Tibial artery (tissue), 4 donors: ENCODE results near the gene SH2D7.

ENCODE experiments used
- DNase-seq, 2 donors: peaks; one replicate each; pipeline ENCODE4 v3.0.0-alpha.2; 2019
- H3K27ac ChIP-seq, 2 donors: fragments of 200-600 bp; sonication (generic) in 1 of 2; 1 replicate in 1 of 2; 2 replicates in 1 of 2; pipeline ENCODE4 v1.5.1; 2018 to 2019; ENCODE audit warnings: mild to moderate bottlenecking in 1 of 2
- H3K27me3 ChIP-seq, 2 donors: fragments of 200-600 bp; sonication (generic) in 1 of 2; one replicate each; pipeline versions ENCODE4 v1.5.1 to v1.6.0; 2016 to 2019
- H3K36me3 ChIP-seq, 3 donors: fragments of 200-600 bp; sonication (generic) in 2 of 3; one replicate each; pipeline ENCODE4 v1.5.1; 2016 to 2019; ENCODE audit warnings: mild to moderate bottlenecking in 2 of 3
- H3K4me1 ChIP-seq, 4 donors: fragments of 200-600 bp; sonication (generic) in 2 of 4; 1 replicate in 3 of 4; 2 replicates in 1 of 4; pipeline ENCODE4 v1.5.1; 2016 to 2019
- H3K4me3 ChIP-seq, 2 donors: fragments of 200-600 bp; sonication (generic) in 1 of 2; 1 replicate in 1 of 2; 2 replicates in 1 of 2; pipeline ENCODE4 v1.5.1; 2018 to 2019; ENCODE audit warnings: mild to moderate bottlenecking in 2 of 2
- H3K9me3 ChIP-seq, 3 donors: fragments of 200-600 bp; sonication (generic) in 1 of 3; one replicate each; pipeline ENCODE4 v1.5.1; 2016 to 2019
- intact Hi-C: fragments of 100-400 bp; cut with DNase I; formaldehyde crosslinking; loops from one replicate; pipeline ENCODE4 v1.15.0; 2023; ENCODE audit warnings: low total_unique reads
- TF ChIP-seq, protein P1 (sequence below), 2 experiments: fragments of 200-600 bp in 1 of 2; fragments of 450-650 bp in 1 of 2; IDR thresholded peaks; one replicate each; pipeline ENCODE4 v1.5.1; 2017 to 2019; ENCODE audit warnings: antibody characterized with exemption in 2 of 2, mild to moderate bottlenecking in 1 of 2, moderate library complexity in 1 of 2

Gene SH2D7

DNA sequence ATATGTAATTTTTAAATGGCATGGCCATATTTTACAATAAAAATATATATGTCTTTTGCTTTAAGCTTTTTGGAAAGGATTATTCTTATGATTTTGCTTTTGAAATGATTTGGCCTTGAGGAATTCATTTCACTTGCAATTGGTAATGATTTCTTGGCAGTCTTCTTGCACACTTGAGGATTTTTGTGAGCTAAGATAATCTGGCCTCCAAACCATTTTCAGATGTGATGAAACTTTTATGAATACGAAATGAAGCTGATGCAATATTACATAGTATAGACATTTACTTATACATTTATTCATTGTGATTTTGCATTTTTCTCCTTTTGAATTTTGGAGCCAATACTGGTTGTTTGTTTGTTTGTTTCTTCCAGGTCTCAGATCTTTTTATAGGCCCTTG is 6.4 kb upstream of the SH2D7 start:
- Histone ChIP-seq H3K4me3 (no peak overlapping the region), H3K36me3 (no peaks in the 10 kb centered on the region), H3K27ac (no peak overlapping the region), H3K9me3 (no peaks in the 10 kb centered on the region), H3K4me1 (no peaks in the 10 kb centered on the region), H3K27me3 (no peaks in the 10 kb centered on the region)
- TF ChIP-seq, protein P1, sequence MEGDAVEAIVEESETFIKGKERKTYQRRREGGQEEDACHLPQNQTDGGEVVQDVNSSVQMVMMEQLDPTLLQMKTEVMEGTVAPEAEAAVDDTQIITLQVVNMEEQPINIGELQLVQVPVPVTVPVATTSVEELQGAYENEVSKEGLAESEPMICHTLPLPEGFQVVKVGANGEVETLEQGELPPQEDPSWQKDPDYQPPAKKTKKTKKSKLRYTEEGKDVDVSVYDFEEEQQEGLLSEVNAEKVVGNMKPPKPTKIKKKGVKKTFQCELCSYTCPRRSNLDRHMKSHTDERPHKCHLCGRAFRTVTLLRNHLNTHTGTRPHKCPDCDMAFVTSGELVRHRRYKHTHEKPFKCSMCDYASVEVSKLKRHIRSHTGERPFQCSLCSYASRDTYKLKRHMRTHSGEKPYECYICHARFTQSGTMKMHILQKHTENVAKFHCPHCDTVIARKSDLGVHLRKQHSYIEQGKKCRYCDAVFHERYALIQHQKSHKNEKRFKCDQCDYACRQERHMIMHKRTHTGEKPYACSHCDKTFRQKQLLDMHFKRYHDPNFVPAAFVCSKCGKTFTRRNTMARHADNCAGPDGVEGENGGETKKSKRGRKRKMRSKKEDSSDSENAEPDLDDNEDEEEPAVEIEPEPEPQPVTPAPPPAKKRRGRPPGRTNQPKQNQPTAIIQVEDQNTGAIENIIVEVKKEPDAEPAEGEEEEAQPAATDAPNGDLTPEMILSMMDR (IDR thresholded peaks at IDR 0.05), result no peak
- DNase-seq, result no peak
- intact Hi-C loops, result no loop called here

DNA sequence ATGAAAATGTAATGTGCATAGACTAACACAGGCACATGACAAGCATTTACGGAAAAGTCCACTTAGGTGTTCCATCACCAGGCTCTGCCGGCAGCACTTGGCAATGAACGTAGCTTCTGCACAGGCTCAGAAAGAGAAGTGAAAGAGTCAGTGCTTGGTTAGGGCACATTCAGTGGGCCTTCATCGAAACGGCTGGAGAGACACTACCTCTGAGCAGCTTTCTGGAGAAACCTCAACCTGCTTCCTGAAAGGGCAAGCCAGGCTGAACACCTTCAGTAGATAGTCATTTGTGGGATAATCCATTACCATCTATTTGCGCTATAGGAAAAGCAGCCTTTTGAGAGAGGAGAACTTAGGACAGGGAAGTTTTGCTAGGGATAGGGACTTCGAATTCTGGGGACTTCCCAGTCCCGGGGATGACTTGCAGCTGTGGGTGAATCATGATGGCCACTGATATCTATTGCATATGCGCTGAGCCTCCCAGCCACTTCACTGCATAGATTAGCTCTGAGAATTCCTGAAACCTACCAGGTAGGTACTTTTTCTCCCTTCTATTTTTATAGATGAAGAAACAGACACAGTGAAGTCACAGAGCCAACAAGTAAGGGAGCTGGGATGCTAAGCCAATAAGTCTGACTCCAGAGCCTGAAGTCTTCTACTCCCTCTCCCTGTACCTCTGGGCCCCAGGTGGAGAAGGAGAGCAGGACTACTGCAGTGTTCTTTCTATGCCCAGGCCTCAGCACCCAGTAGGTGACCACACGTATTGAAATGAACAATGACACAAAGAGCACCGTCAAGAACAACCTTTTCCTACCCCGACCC is 4.2 kb upstream of the SH2D7 start:
- Histone ChIP-seq H3K9me3 (no peaks in the 10 kb centered on the region), H3K4me3 (no peak overlapping the region), H3K36me3 (no peaks in the 10 kb centered on the region), H3K27me3 (no peaks in the 10 kb centered on the region), H3K27ac (no peak overlapping the region), H3K4me1 (peaks cover 0 to 1% (median 0%) of the 10 kb centered on the region in 4 donors)
- TF ChIP-seq, protein P1 (IDR thresholded peaks at IDR 0.05), result no peak
- peak in 1 of 2 donors; percentile 61 for DNase-seq
- intact Hi-C loops, result no loop called here

DNA sequence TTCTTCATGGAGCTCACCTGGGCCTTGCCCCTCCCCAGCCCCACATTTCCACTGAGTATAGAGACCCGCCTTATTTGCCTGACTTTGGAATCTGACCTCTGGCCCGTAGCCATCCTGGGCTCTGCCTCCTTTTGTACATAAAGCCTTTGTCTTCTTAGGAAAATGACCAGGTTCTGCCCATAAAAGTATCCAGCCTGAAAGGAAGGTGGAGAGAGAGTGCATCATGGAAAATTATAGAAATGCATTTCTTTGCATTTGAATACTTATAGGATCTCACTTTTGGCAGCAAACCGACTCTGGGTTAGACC is 3.6 kb upstream of the SH2D7 start:
- intact Hi-C loops, result no loop called here
- Histone ChIP-seq H3K36me3 (no peaks in the 10 kb centered on the region), H3K4me1 (peaks cover 0 to 7% (median 0%) of the 10 kb centered on the region in 4 donors), H3K4me3 (no peak overlapping the region), H3K9me3 (no peaks in the 10 kb centered on the region), H3K27ac (no peak overlapping the region), H3K27me3 (no peaks in the 10 kb centered on the region)
- DNase-seq, result no peak
- TF ChIP-seq, protein P1 (IDR thresholded peaks at IDR 0.05), result no peak

DNA sequence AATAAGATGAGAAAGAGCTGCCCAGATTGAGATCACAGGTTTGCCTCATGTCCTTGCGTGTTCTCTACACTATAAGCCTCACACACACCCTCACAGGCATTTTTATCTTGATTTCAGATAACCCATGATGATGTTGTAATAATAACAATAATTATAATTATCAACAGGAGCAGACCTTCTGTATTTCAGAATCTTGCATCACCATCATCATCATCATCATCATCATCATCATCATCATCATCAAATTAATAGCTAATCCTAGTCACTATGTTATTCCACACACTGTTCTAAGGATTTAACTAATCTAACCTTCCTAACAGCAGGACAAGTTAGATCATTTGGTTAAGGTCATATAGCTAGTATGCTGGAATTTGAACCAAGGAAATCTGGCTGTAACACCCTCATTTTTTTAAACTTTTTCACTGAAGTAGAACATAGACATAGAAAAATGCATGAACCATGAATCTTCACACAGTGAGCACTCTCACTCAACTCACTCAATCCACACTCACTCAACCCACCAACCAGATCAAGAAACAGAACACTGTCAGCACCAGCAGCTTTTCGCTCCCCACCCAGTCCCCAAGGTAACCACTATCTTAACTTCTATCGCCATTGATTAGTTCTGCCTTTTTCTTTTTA is 1.8 kb upstream of the SH2D7 start:
- intact Hi-C loops, result no loop called here
- TF ChIP-seq, protein P1 (IDR thresholded peaks at IDR 0.05), result no peak

DNA sequence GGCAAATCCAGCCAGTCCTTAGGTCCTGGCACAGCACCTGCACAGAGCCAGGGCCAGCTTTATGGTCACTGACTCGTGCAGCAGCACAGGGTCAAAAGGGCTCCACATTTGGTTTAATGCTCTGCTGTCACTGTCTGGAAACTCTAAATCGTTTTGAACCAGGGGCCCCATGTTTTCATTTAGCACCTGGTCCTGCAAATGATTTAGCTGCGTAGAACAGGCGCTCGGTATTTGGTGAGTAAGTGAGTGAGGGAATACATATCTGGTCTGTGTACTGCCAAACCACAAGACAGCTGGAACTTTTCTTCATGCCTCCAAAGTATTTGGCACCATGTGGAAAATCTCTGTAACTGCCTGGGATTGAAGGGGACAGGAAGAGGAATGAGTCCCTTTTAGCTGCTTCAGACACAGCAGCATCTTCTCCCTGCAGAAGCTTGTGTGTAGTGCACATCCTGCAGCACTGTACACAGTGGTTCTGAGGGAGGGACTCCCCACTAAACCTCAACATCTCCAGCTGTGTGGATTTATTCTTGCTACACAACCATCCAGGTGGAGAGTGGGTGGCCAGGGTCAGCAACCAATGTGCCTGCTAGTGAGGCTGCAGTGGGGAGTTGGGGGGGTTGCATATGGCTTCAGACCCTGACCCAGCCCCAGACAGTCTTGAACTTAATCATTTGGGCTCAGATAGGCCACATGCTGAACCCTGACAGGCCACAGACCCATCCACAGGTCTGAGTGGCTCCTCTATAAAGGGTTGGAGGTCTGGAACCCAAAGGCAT is 1.1 kb downstream of the SH2D7 start:
- H3K4me3 ChIP-seq, result no peak overlapping the region
- TF ChIP-seq, protein P1 (IDR thresholded peaks at IDR 0.05), result no peak
- DNase-seq, result peak in 1 of 2 donors; percentile 32
- H3K36me3 ChIP-seq, result no peaks in the 10 kb centered on the region
- H3K4me1 ChIP-seq, result peaks cover 0 to 10% (median 0%) of the 10 kb centered on the region in 4 donors
- no peaks in the 10 kb centered on the region for H3K9me3 ChIP-seq
- intact Hi-C loops, result no loop called here
- H3K27me3 ChIP-seq, result no peaks in the 10 kb centered on the region
- H3K27ac ChIP-seq, result no peak overlapping the region

More for the DNA sequence above, 1.8 kb upstream of the SH2D7 start:
- H3K4me1 ChIP-seq, result peaks cover 0 to 10% (median 0%) of the 10 kb centered on the region in 4 donors
- H3K27ac ChIP-seq, result no peak overlapping the region
- H3K36me3 ChIP-seq, result no peaks in the 10 kb centered on the region
- DNase-seq, result no peak
- H3K9me3 ChIP-seq, result no peaks in the 10 kb centered on the region
- no peak overlapping the region for H3K4me3 ChIP-seq
- no peaks in the 10 kb centered on the region for H3K27me3 ChIP-seq
